Gastrocnemius medialis (tissue), 4 donors: Measurements from ENCODE around the gene TTLL10. TPM values are rescaled to one million over a fixed set of nuclear protein-coding genes. Genes with fewer than 3 reads are reported as not detected.

Experiments used
- ATAC-seq, 2 donors: fragments of 150-250 bp; one replicate each; pipeline ENCODE4 v1.9.1; 2016
- DNase-seq, 2 donors: peaks; one replicate each; pipeline ENCODE4 v3.0.0-alpha.2; 2019
- H3K27ac ChIP-seq, 4 donors: fragments of 200-600 bp; sonication (generic); 1 replicate in 1 of 4; 2 replicates in 3 of 4; pipeline ENCODE4 v1.5.1; 2016 to 2018; ENCODE audit warnings: mild to moderate bottlenecking in 2 of 4, moderate library complexity in 1 of 4
- H3K27me3 ChIP-seq, 3 donors: fragments of 200-600 bp; sonication (generic) in 2 of 3; 1 replicate in 1 of 3; 2 replicates in 2 of 3; pipeline versions ENCODE4 v1.5.1 to v1.6.0; 2016 to 2019; ENCODE audit warnings: mild to moderate bottlenecking in 1 of 3, moderate library complexity in 1 of 3
- H3K36me3 ChIP-seq, 2 donors: fragments of 200-600 bp; sonication (generic) in 1 of 2; one replicate each; pipeline ENCODE4 v1.5.1; 2017 to 2018
- H3K4me1 ChIP-seq, 2 donors: fragments of 200-600 bp; sonication (generic) in 1 of 2; one replicate each; pipeline ENCODE4 v1.5.1; 2016 to 2017; ENCODE audit warnings: mild to moderate bottlenecking in 2 of 2
- H3K4me3 ChIP-seq, 4 donors: fragments of 200-600 bp; sonication (generic) in 3 of 4; 1 replicate in 1 of 4; 2 replicates in 3 of 4; pipeline ENCODE4 v1.5.1; 2016 to 2019; ENCODE audit warnings: mild to moderate bottlenecking in 2 of 4
- H3K9me3 ChIP-seq, 3 donors: fragments of 200-600 bp; sonication (generic) in 2 of 3; 1 replicate in 1 of 3; 2 replicates in 2 of 3; pipeline ENCODE4 v1.5.1; 2016 to 2019
- CTCF ChIP-seq, 5 experiments: fragments of 450-650 bp in 3 of 5; fragments of 200-600 bp in 2 of 5; sonication (generic) in 2 of 5; IDR thresholded peaks in 4 of 5; conservative IDR thresholded peaks in 1 of 5; 1 replicate in 4 of 5; 2 replicates in 1 of 5; pipeline ENCODE4 v1.5.1; 2016 to 2019; ENCODE audit warnings: antibody characterized with exemption in 5 of 5, mild to moderate bottlenecking in 3 of 5, moderate library complexity in 3 of 5
- POLR2A ChIP-seq, 2 donors: fragments of 450-650 bp; IDR thresholded peaks; one replicate each; pipeline ENCODE4 v1.6.1; 2017; ENCODE audit warnings: antibody characterized with exemption in 2 of 2, mild to moderate bottlenecking in 2 of 2, moderate library complexity in 2 of 2
- in situ Hi-C, 4 donors: fragments of 200-750 bp; cut with MboI; loops; one replicate each; pipeline versions ENCODE4 v1.15.0 to v1.8.0; 2017; ENCODE audit warnings: low sequenced_read_pairs in 4 of 4
- intact Hi-C: fragments of 100-400 bp; cut with DNase I; formaldehyde crosslinking; loops from one replicate; pipeline ENCODE4 v1.15.1; 2023; ENCODE audit warnings: low total_unique reads
- total RNA-seq, 4 donors: library from RNA; depleted of rRNA; stranded (reverse); fragments of >200 nt; gene quantifications; one replicate each; pipeline versions ENCODE4 v1.1.0 to v1.2.3, GENCODE V29; 2016

Gene TTLL10
- total RNA-seq, 4 donors from 2014 or later = 0.13 to 0.16 TPM; not detected in 2

GRCh38 chr1:1143636-1144035, 30.0 kb upstream of the TTLL10 start:
- H3K27me3 ChIP-seq = peaks cover 5 to 24% (median 19%) of the 10 kb centered on the region in 3 donors
- H3K27ac ChIP-seq = no peak overlapping the region
- intact Hi-C loops = no loop called here
- no peak for TF ChIP-seq CTCF (IDR thresholded peaks at IDR 0.05 in 4 of 5, conservative IDR thresholded peaks at IDR 0.05 in 1 of 5)
- TF ChIP-seq POLR2A (IDR thresholded peaks at IDR 0.05) = no peak
- no peak overlapping the region for H3K4me3 ChIP-seq
- ATAC-seq = no peak
- H3K9me3 ChIP-seq = no peaks in the 10 kb centered on the region
- H3K36me3 ChIP-seq = no peaks in the 10 kb centered on the region
- H3K4me1 ChIP-seq = no peaks in the 10 kb centered on the region
- in situ Hi-C loops = loop anchor here in 1 of 4 donors (25.0 kb wide), 1 partner anchor 119 kb away; the partner anchor contains the start of gene UBE2J2
- DNase-seq = no peak

- in situ Hi-C loops = loop anchor here in 1 of 4 donors (25.0 kb wide), 1 partner anchor 118 kb away; the partner anchor contains the start of gene UBE2J2
- peaks cover 3 to 24% (median 19%) of the 10 kb centered on the region in 3 donors for H3K27me3 ChIP-seq
- H3K27ac ChIP-seq = no peak overlapping the region
- no peak overlapping the region for H3K4me3 ChIP-seq
- TF ChIP-seq POLR2A (IDR thresholded peaks at IDR 0.05) = no peak
- TF ChIP-seq CTCF (IDR thresholded peaks at IDR 0.05 in 4 of 5, conservative IDR thresholded peaks at IDR 0.05 in 1 of 5) = no peak
- ATAC-seq (no peak), DNase-seq (no peak)
- intact Hi-C loops = no loop called here
- H3K36me3 ChIP-seq = no peaks in the 10 kb centered on the region
- H3K9me3 ChIP-seq = no peaks in the 10 kb centered on the region
- H3K4me1 ChIP-seq = no peaks in the 10 kb centered on the region
These were observed 29.4 kb upstream of the TTLL10 start for GRCh38 chr1:1144122-1144842.

GRCh38 chr1:1144843-1145546, 28.7 kb upstream of the TTLL10 start:
- TF ChIP-seq CTCF (IDR thresholded peaks at IDR 0.05 in 4 of 5, conservative IDR thresholded peaks at IDR 0.05 in 1 of 5) (no peak), POLR2A (IDR thresholded peaks at IDR 0.05) (no peak)
- Histone ChIP-seq H3K4me3 (no peak overlapping the region), H3K4me1 (no peaks in the 10 kb centered on the region), H3K9me3 (no peaks in the 10 kb centered on the region), H3K36me3 (no peaks in the 10 kb centered on the region), H3K27ac (no peak overlapping the region), H3K27me3 (peaks cover 3 to 24% (median 19%) of the 10 kb centered on the region in 3 donors)
- intact Hi-C loops (no loop called here), in situ Hi-C loops (loop anchor here in 1 of 4 donors (25.0 kb wide), 1 partner anchor 117 kb away; the partner anchor contains the start of gene UBE2J2)
- no peak for DNase-seq
- no peak for ATAC-seq

- no peak overlapping the region for H3K4me3 ChIP-seq
- H3K9me3 ChIP-seq = no peaks in the 10 kb centered on the region
- H3K4me1 ChIP-seq = no peaks in the 10 kb centered on the region
- no peaks in the 10 kb centered on the region for H3K36me3 ChIP-seq
- intact Hi-C loops (no loop called here), in situ Hi-C loops (loop anchor here in 1 of 4 donors (25.0 kb wide), 1 partner anchor 117 kb away; the partner anchor contains the start of gene UBE2J2)
- no peak for DNase-seq
- H3K27me3 ChIP-seq = peaks cover 3 to 24% (median 18%) of the 10 kb centered on the region in 3 donors
- no peak overlapping the region for H3K27ac ChIP-seq
- TF ChIP-seq POLR2A (IDR thresholded peaks at IDR 0.05) = no peak
- TF ChIP-seq CTCF (IDR thresholded peaks at IDR 0.05 in 4 of 5, conservative IDR thresholded peaks at IDR 0.05 in 1 of 5) = no peak
- ATAC-seq = no peak
These were observed 28.1 kb upstream of the TTLL10 start for GRCh38 chr1:1145547-1145914.
